HG02973 (cell line): ENCODE data around the gene PIGH.

Experiments used
- ATAC-seq: cut with Tn5 transposase; IDR thresholded peaks from one replicate; pipeline ENCODE4 v1.9.1; 2021; ENCODE audit warnings: moderate library complexity; ENCODE audit not compliant: unreplicated experiment

PIGH gene

GRCh38 chr14:67576216-67576955, 23.7 kb downstream of the PIGH start:
- ATAC-seq, result no peak

- no peak for ATAC-seq
Observed at GRCh38 chr14:67575684-67576083, 24.4 kb downstream of the PIGH start.

- no peak for ATAC-seq
Observed at GRCh38 chr14:67574806-67575205, 25.3 kb downstream of the PIGH start.

GRCh38 chr14:67574156-67574555, 25.9 kb downstream of the PIGH start:
- no peak for ATAC-seq

- no peak for ATAC-seq
Observed at GRCh38 chr14:67573228-67574010, 26.6 kb downstream of the PIGH start.

- no peak for ATAC-seq
Observed at GRCh38 chr14:67572608-67573007, 27.5 kb downstream of the PIGH start.

GRCh38 chr14:67571991-67572323, 28.1 kb downstream of the PIGH start:
- no peak for ATAC-seq

GRCh38 chr14:67571275-67571990, 28.6 kb downstream of the PIGH start:
- no peak for ATAC-seq

GRCh38 chr14:67570453-67570852, 29.6 kb downstream of the PIGH start:
- ATAC-seq, result no peak

GRCh38 chr14:67569651-67570290, 30.3 kb downstream of the PIGH start:
- no peak for ATAC-seq

- no peak for ATAC-seq
Observed at GRCh38 chr14:67569011-67569650, 30.9 kb downstream of the PIGH start.

- no peak for ATAC-seq
Observed at GRCh38 chr14:67567654-67568053, 32.4 kb downstream of the PIGH start.

- no peak for ATAC-seq
Observed at GRCh38 chr14:67566908-67567307, 33.2 kb downstream of the PIGH start.

GRCh38 chr14:67564236-67564635, 35.8 kb downstream of the PIGH start:
- ATAC-seq, result no peak

GRCh38 chr14:67562776-67563150, 37.3 kb downstream of the PIGH start:
- no peak for ATAC-seq

- no peak for ATAC-seq
Observed at GRCh38 chr14:67562025-67562775, 37.9 kb downstream of the PIGH start.

GRCh38 chr14:67559639-67560038, 40.4 kb downstream of the PIGH start:
- no peak for ATAC-seq

- ATAC-seq, result no peak
Observed at GRCh38 chr14:67557656-67558055, 42.4 kb downstream of the PIGH start.

- ATAC-seq, result no peak
Observed at GRCh38 chr14:67557118-67557517, 43.0 kb downstream of the PIGH start.

GRCh38 chr14:67556671-67557070, 43.4 kb downstream of the PIGH start:
- no peak for ATAC-seq
